Fibroblast of mammary gland (primary cell): ENCODE results near the gene REEP6.

Experiments used
- DNase-seq: peaks from one replicate; pipeline ENCODE4 v3.0.0-alpha.2; 2010; ENCODE audit warnings: low read depth
- H3K4me3 ChIP-seq: 2 replicates; pipeline ENCODE4 v1.5.1; 2011; ENCODE audit warnings: low read depth, mild to moderate bottlenecking, low read length, moderate library complexity; ENCODE audit not compliant: control insufficient read depth
- TF ChIP-seq, protein P1 (sequence below): conservative IDR thresholded peaks from 2 replicates; pipeline ENCODE4 v1.5.1; 2011; ENCODE audit warnings: low read depth, low read length, inconsistent platforms; ENCODE audit not compliant: control insufficient read depth, insufficient read depth

REEP6 gene

DNA sequence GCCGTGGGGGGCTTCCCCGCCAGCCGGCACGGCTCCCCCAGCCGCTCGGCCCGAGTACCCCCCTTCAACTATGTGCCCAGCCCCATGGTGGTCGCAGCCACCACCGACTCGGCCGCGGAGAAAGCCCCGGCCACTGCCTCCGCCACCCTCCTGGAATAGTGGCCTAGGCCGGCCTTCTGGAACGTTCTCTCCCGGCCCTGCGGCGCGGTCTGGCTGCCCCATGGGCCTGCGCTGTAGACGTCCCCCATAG, 21.0 kb upstream of the REEP6 start:
- TF ChIP-seq, protein P1, sequence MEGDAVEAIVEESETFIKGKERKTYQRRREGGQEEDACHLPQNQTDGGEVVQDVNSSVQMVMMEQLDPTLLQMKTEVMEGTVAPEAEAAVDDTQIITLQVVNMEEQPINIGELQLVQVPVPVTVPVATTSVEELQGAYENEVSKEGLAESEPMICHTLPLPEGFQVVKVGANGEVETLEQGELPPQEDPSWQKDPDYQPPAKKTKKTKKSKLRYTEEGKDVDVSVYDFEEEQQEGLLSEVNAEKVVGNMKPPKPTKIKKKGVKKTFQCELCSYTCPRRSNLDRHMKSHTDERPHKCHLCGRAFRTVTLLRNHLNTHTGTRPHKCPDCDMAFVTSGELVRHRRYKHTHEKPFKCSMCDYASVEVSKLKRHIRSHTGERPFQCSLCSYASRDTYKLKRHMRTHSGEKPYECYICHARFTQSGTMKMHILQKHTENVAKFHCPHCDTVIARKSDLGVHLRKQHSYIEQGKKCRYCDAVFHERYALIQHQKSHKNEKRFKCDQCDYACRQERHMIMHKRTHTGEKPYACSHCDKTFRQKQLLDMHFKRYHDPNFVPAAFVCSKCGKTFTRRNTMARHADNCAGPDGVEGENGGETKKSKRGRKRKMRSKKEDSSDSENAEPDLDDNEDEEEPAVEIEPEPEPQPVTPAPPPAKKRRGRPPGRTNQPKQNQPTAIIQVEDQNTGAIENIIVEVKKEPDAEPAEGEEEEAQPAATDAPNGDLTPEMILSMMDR: no peak
- DNase-seq: no peak
- no peak overlapping the region for H3K4me3 ChIP-seq

DNA sequence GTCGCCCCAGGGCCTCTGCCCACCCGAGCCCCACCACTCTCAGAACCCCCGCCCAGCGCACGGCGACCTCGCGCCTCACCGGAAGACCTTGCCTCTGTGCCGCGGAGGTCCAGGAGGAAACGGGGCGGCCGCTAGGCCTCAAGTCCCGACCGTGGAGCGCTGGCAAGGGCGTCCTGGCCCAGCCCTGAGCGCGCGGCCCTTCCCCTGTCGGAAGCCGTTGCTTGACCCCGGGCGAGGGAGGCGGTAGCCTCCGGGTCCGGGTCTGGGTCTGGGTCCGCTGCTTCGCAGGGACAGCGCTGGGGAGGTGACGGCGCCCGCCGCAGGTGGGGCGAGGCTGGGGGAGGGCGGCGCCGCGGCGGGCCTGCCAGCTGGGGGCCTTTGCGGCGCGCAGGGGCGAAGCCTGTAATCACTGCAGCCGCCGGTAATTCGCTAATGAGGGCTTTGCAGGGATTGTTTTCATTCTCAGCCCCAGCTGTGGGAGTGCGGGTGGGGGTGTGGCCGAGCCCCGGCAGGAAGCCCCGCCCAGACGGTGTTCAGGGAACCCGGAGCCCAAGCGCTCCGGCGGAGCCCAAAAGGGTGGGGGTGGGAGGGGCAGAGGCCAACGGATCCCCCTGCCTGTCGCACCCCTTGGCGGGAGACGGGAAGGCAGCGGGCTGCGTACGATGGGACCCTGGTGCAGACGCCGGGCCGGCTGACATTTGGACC, 20.5 kb upstream of the REEP6 start:
- no peak for DNase-seq
- no peak overlapping the region for H3K4me3 ChIP-seq
- TF ChIP-seq, protein P1: no peak

DNA sequence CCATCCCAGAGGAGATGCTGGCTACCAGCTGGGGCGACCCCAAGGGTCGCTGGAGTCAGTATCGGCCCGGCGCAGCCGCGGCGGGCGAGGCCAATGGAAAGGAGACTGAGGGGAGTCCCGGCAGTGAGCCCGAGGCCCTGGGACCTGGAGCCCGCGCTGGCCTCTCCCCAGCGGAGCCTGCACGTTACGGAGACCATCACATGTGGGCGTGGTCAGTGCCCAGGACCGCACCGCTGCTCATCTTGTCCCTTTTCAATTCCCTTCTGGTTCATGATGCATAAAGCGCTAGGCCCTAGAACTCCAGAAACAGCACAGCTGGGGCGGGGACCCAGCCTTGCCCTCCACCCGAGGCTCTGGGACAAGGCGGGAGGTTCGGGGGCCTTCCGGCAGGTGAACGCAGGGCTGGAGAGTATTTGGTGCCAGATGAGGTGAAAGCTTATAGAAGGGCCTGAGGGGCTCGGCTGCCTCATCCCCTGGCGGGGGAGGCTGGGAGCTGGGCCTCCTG, 19.9 kb upstream of the REEP6 start:
- no peak for DNase-seq
- H3K4me3 ChIP-seq: no peak overlapping the region
- TF ChIP-seq, protein P1: no peak

DNA sequence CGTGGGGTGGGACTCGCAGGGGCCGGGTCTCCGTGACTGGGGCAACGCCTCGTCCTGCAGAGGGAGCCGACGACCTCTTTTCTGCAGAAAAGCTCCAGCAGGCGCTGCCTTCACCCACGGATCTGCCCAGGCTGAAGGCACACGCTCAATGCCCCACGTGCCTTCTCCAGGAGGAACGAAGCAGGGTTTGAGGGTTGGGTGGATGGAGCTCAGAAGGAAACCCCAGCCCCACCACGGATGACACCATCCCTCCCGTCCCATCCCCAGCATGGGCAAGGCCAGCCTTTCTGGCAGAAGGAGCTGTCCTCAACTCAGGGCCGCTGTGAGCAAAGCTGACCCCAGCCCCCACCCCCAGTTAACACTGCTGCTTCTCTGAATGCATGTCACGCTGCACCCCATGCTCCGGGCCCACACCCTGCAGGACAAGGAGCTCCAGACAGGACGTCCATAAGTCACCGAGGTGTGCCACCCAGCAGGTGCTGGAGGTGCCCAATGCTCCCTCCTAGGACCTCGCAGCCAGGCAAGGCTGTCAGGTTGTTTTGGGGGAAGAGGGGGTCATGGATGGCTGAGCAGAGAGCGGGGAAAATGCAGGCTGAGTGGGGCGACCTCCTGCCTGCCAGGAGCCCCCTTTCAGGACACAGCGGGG, 19.3 kb upstream of the REEP6 start:
- H3K4me3 ChIP-seq: no peak overlapping the region
- no peak for DNase-seq
- TF ChIP-seq, protein P1: peak; percentile 1

DNA sequence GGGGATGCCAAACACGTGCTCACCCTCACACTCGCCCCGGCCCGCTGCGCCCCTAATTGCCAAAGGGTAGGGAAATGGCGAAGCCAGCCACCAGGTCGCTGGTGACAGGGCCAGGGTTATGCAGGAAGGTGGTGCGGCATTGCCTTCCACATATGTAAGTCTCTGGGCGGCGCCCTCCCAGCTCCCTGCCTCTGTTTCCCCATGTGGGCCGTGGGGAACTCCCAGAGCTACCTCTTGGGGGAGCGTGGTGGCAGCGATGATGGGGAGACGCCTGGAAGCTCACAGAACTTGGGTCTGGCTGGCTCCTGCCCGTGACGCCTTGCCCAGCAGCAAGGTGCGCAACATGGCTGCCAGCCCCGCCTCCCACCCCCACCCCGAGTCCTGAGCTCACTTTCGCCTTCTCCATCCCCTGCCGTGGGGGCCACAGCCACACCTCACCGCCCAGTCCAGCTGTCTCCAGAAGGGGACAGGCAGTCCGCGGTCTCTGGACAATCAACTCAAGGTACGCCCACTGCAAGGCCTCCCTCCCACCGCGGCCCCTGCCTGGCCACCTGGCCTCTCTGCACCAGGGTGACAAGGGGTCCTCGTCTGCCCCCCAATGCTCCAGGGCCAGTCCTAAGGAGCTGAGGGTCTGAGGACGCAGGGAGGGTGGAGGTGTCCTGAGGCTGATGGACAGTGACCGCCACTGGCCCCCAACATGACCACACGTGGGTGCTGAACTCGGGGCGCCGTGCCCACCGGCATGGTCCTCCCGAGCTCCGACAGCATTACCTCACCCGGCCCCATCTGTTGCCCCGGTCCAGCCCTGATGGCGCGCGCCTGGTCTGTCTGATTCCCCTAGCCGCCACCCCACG, 18.5 kb upstream of the REEP6 start:
- TF ChIP-seq, protein P1: no peak
- DNase-seq: no peak
- no peak overlapping the region for H3K4me3 ChIP-seq

DNA sequence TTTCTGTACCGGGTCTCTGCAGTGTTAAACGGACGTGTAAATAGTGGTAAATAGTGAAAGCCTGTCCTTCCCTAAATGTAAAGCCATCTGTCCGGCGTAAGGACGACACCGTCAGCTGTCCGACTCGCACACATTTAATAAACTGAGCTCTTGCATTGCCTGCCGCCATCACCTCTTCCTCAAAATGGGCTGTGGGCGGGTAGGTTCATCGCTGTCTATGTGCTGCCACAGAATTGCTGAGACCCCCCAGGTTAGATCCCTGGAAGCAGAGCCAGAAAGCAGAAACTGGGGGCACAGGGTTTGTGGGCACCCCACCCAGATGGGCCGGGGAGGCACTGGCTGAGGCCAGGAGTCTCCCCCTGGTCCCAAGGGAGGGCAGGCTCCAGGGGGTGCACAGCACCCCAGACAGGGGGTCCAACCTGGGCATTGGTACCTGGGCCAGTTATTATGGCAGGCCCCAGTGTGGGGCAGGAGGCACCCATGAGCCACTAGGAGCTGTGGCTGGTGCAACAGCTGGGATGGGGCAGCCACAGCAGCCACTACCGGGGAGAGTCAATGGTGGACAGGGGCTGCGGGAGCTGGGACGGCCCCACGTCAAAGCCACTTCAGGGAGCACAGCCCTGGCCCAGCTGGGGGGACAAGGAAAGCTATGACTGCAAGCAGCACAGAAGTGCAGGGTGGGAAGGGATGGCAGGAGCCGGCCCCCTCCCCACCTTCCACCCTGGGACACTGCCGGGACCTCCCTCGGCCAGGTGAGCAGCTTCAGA, 17.7 kb upstream of the REEP6 start:
- TF ChIP-seq, protein P1: no peak
- DNase-seq: no peak
- no peak overlapping the region for H3K4me3 ChIP-seq
